AG20443 (cell line): ENCODE measurements around the gene LBH.
A peak's percentile ranks its signal among the peaks of the same experiment; 100 is the strongest.
"Not testable (repeated sequence)": the region's sequence is repeated elsewhere in the genome, so short reads cannot be mapped to it uniquely, and the experiment has no call there.

Source experiments
- DNase-seq: peaks from one replicate; pipeline ENCODE4 v3.0.0; 2012; ENCODE audit warnings: low spot score, mixed read lengths

Gene LBH

GRCh38 chr2:30257266-30258214, 26.2 kb downstream of the LBH start:
- no peak for DNase-seq

- no peak for DNase-seq
Measured at GRCh38 chr2:30259071-30259470, 27.7 kb downstream of the LBH start.

- DNase-seq = no peak
Measured at GRCh38 chr2:30259827-30260679, 28.7 kb downstream of the LBH start.

GRCh38 chr2:30260941-30261340, 29.6 kb downstream of the LBH start:
- no peak for DNase-seq

- DNase-seq = no peak
Measured at GRCh38 chr2:30261695-30262211, 30.4 kb downstream of the LBH start.

- DNase-seq = no peak
Measured at GRCh38 chr2:30262716-30263309, 31.5 kb downstream of the LBH start.

- DNase-seq = no peak
Measured at GRCh38 chr2:30264274-30264673, 32.9 kb downstream of the LBH start.

- DNase-seq = peak; percentile 72
Measured at GRCh38 chr2:30265052-30266015, 34.0 kb downstream of the LBH start.

- peak; percentile 30 for DNase-seq
Measured at GRCh38 chr2:30266051-30266621, 34.8 kb downstream of the LBH start.

GRCh38 chr2:30266705-30267104, 35.4 kb downstream of the LBH start:
- no peak for DNase-seq

- no peak for DNase-seq
Measured at GRCh38 chr2:30267161-30267975, 36.0 kb downstream of the LBH start.

- no peak for DNase-seq
Measured at GRCh38 chr2:30268296-30268871, 37.0 kb downstream of the LBH start.

- not testable (repeated sequence) for DNase-seq
Measured at GRCh38 chr2:30269114-30269770, 37.9 kb downstream of the LBH start.

GRCh38 chr2:30269771-30270145, 38.4 kb downstream of the LBH start:
- no peak for DNase-seq

GRCh38 chr2:30270166-30270565, 38.8 kb downstream of the LBH start:
- DNase-seq = no peak

GRCh38 chr2:30271301-30271700, 40.0 kb downstream of the LBH start:
- DNase-seq = no peak

GRCh38 chr2:30272286-30272685, 41.0 kb downstream of the LBH start:
- DNase-seq = no peak

- DNase-seq = peak; percentile 76
Measured at GRCh38 chr2:30272761-30273573, 41.6 kb downstream of the LBH start.
